Superior temporal gyrus (tissue), 1 donor: Measurements from ENCODE around the gene MCC.

Experiments used
- DNase-seq: peaks from one replicate; pipeline ENCODE4 v3.0.0-alpha.2; 2016; ENCODE audit errors: extremely low spot score

MCC gene

GRCh38 chr5:113031557-113031956, 456.7 kb downstream of the MCC start:
- DNase-seq, result no peak

GRCh38 chr5:113031104-113031503, 457.1 kb downstream of the MCC start:
- DNase-seq, result no peak

- DNase-seq, result no peak
These were observed 458.6 kb downstream of the MCC start for GRCh38 chr5:113029614-113030013.

- no peak for DNase-seq
These were observed 460.8 kb downstream of the MCC start for GRCh38 chr5:113027431-113027830.

GRCh38 chr5:113027015-113027414, 461.2 kb downstream of the MCC start:
- no peak for DNase-seq

GRCh38 chr5:113026211-113026610, 462.0 kb downstream of the MCC start:
- DNase-seq, result no peak

- no peak for DNase-seq
These were observed 462.7 kb downstream of the MCC start for GRCh38 chr5:113025596-113025995.

- DNase-seq, result no peak
These were observed 464.1 kb downstream of the MCC start for GRCh38 chr5:113024076-113024697.

GRCh38 chr5:113022661-113023060, 465.6 kb downstream of the MCC start:
- DNase-seq, result no peak

- no peak for DNase-seq
These were observed 467.6 kb downstream of the MCC start for GRCh38 chr5:113020461-113021273.

GRCh38 chr5:113017881-113018635, 470.2 kb downstream of the MCC start:
- no peak for DNase-seq

- no peak for DNase-seq
These were observed 482.8 kb downstream of the MCC start for GRCh38 chr5:113005454-113005853.

- DNase-seq, result no peak
These were observed 484.5 kb downstream of the MCC start for GRCh38 chr5:113003763-113004162.

GRCh38 chr5:113002423-113002822, 485.8 kb downstream of the MCC start:
- no peak for DNase-seq

- DNase-seq, result no peak
These were observed 487.8 kb downstream of the MCC start for GRCh38 chr5:113000466-113000865.

GRCh38 chr5:112998296-112998695, 490.0 kb downstream of the MCC start:
- no peak for DNase-seq

- DNase-seq, result no peak
These were observed 491.4 kb downstream of the MCC start for GRCh38 chr5:112996830-112997374.

GRCh38 chr5:112995764-112996618, 492.3 kb downstream of the MCC start:
- peak; percentile 96 for DNase-seq

- no peak for DNase-seq
These were observed 502.0 kb downstream of the MCC start for GRCh38 chr5:112986224-112986623.

- DNase-seq, result no peak
These were observed 504.9 kb downstream of the MCC start for GRCh38 chr5:112983363-112983762.

GRCh38 chr5:112979723-112980122, 508.5 kb downstream of the MCC start:
- DNase-seq, result no peak
